Kidney (tissue), 14 donors: ENCODE measurements around the gene RWDD1. TPM values are rescaled to one million over a fixed set of nuclear protein-coding genes. Genes with fewer than 3 reads are reported as not detected.
A peak's percentile ranks its signal among the peaks of the same experiment; 100 is the strongest.

Experiments used
- DNase-seq, 5 donors: peaks; one replicate each; pipeline ENCODE4 v3.0.0-alpha.2; 2013 to 2020
- FAIRE-seq: peaks from 2 replicates; lab custom pipeline; 2012; peaks lifted over from hg19 to GRCh38; lab: Jason Lieb, UNC
- H3K27ac ChIP-seq, 2 donors: one replicate each; pipeline ENCODE4 v1.7.0; 2013; ENCODE audit warnings: low read depth in 2 of 2, low read length in 2 of 2, inconsistent platforms in 1 of 2
- H3K27me3 ChIP-seq: one replicate; pipeline ENCODE4 v1.7.1; 2013; ENCODE audit warnings: low read length, inconsistent platforms; ENCODE audit not compliant: control insufficient read depth, insufficient read depth
- H3K36me3 ChIP-seq, 3 donors: one replicate each; pipeline versions ENCODE4 v1.7.0 to v1.7.1; 2013; ENCODE audit warnings: low read length in 3 of 3, control low read depth in 1 of 3, inconsistent platforms in 1 of 3; ENCODE audit not compliant: insufficient read depth in 3 of 3, control insufficient read depth in 2 of 3
- H3K4me1 ChIP-seq, 3 donors: one replicate each; pipeline versions ENCODE4 v1.7.0 to v1.7.1; 2013; ENCODE audit warnings: low read length in 3 of 3, inconsistent platforms in 1 of 3, low read depth in 1 of 3; ENCODE audit not compliant: control insufficient read depth in 2 of 3, insufficient read depth in 2 of 3
- H3K4me3 ChIP-seq, 3 donors: one replicate each; pipeline versions ENCODE4 v1.7.0 to v1.8.1; 2013; ENCODE audit warnings: low read length in 3 of 3, control low read depth in 1 of 3, inconsistent platforms in 1 of 3
- H3K9ac ChIP-seq, 3 donors: one replicate each; pipeline versions ENCODE4 v1.7.0 to v1.7.1; 2013; ENCODE audit warnings: low read length in 3 of 3, control low read depth in 1 of 3, inconsistent platforms in 1 of 3
- H3K9me3 ChIP-seq, 3 donors: one replicate each; pipeline versions ENCODE4 v1.7.0 to v1.7.1; 2013; ENCODE audit warnings: low read length in 3 of 3, control low read depth in 1 of 3, inconsistent platforms in 1 of 3; ENCODE audit not compliant: control insufficient read depth in 2 of 3, insufficient read depth in 1 of 3
- intact Hi-C: fragments of 100-400 bp; cut with DNase I; formaldehyde crosslinking; loops from one replicate; pipeline ENCODE4 v1.11.1; 2022
- polyA plus RNA-seq: library from polyadenylated mRNA; stranded (reverse); fragments of 350-450 nt; fragmentation: Illumina TruSeq; extraction: RNeasy Lipid Tissue Mini Kit (QIAGEN cat#74804); gene quantifications from one replicate; pipeline ENCODE4 v1.2.3, GENCODE V29; 2014; ENCODE audit warnings: low read depth, low replicate concordance; ENCODE audit not compliant: insufficient read depth
- total RNA-seq: library from RNA; stranded (reverse); fragmentation: NEBNext Ultra II Directional; extraction: Animal tissue kit (Norgen Biotek cat#: 25700); gene quantifications from one replicate; pipeline ENCODE4 v1.2.1, GENCODE V29; 2021
- TF ChIP-seq, protein P1 (sequence below): IDR thresholded peaks from 3 replicates; pipeline ENCODE4 v1.5.1; 2012; ENCODE audit warnings: mild to moderate bottlenecking, moderate library complexity, borderline replicate concordance; ENCODE audit not compliant: insufficient read depth; ENCODE audit errors: extremely low read depth
- donor health status: control.
- donor health status: control.
- donor health status: control.
- donor health status: control.
- donor health status: control.
- donor health status: DM: yes; HTN: yes; CAD: no.
- donor health status: Normal renal cell carcinoma (clear cell type).

RWDD1 gene
- total and polyA plus RNA-seq, 2 donors from 2014 or later: 39.3 to 84.1 TPM

DNA sequence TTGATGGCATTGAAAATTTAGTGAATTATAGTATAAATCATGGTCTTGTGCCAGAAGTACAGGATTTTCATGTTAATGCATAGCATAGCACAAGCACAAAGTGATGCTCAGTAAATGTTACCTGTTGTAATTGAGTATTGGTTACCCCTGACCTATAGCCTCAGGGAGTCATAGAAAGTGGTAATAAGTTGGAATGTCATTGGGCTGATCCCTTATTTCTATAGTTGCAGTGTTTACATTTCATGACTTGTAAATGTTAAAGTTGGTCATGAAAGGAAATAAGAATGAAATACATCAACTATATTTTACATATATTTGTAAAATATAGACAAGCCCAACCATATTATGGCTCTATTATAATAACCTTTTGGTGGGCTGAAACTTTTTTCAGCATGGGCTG is 7.0 kb downstream of the RWDD1 start:
- Histone ChIP-seq H3K4me3 (no peak overlapping the region), H3K9ac (no peak overlapping the region), H3K36me3 (peaks cover 0 to 6% (median 4%) of the 10 kb centered on the region in 3 donors), H3K9me3 (no peaks in the 10 kb centered on the region), H3K27me3 (no peaks in the 10 kb centered on the region), H3K27ac (no peak overlapping the region), H3K4me1 (no peaks in the 10 kb centered on the region)
- FAIRE-seq (no peak), DNase-seq (no peak)
- TF ChIP-seq, protein P1, sequence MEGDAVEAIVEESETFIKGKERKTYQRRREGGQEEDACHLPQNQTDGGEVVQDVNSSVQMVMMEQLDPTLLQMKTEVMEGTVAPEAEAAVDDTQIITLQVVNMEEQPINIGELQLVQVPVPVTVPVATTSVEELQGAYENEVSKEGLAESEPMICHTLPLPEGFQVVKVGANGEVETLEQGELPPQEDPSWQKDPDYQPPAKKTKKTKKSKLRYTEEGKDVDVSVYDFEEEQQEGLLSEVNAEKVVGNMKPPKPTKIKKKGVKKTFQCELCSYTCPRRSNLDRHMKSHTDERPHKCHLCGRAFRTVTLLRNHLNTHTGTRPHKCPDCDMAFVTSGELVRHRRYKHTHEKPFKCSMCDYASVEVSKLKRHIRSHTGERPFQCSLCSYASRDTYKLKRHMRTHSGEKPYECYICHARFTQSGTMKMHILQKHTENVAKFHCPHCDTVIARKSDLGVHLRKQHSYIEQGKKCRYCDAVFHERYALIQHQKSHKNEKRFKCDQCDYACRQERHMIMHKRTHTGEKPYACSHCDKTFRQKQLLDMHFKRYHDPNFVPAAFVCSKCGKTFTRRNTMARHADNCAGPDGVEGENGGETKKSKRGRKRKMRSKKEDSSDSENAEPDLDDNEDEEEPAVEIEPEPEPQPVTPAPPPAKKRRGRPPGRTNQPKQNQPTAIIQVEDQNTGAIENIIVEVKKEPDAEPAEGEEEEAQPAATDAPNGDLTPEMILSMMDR: no peak
- intact Hi-C loops: no loop called here

DNA sequence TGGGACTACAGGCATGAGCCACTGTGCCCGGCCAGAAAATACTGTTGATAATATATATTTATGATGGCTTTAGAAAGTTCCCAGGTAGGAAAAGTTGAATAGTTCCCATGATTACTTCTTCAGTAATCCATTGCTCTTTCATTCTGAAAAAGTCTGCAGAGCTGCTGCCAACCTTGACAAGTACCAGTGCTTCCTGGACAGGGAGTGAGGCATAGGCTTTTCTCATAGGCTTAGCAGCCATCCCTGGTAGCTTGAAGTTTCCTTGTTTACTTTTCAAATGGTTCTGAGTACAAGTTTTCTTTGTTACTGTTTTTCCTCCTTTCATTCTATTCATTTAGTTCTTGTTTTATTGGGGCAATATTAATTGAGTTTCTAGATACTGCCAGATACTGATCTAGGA is 7.8 kb downstream of the RWDD1 start:
- peaks cover 0 to 6% (median 4%) of the 10 kb centered on the region in 3 donors for H3K36me3 ChIP-seq

DNA sequence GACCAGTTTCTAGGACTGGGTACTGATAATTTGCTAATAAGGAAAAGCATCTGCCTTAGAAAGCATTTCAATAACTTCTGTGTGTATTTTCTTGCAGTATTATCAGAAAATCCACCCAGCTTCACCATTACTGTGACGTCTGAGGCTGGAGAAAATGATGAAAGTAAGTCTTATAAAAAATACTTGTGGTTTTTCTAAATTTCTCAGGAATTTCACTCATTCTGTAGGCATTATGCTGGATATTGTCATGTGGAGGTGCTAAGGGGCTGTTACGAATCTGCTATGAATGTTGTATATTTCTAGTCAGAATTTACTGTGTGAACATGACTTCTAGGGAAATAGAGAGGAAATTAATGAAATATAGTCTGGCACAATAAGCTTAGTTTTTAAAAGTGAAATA is 8.9 kb downstream of the RWDD1 start:
- DNase-seq: no peak
- H3K4me1 ChIP-seq: no peaks in the 10 kb centered on the region
- no peak overlapping the region for H3K4me3 ChIP-seq
- H3K9me3 ChIP-seq: no peaks in the 10 kb centered on the region
- no peak overlapping the region for H3K27ac ChIP-seq
- no peak overlapping the region for H3K9ac ChIP-seq
- peaks cover 0 to 5% (median 4%) of the 10 kb centered on the region in 3 donors for H3K36me3 ChIP-seq
- no peak for FAIRE-seq
- intact Hi-C loops: no loop called here
- H3K27me3 ChIP-seq: no peaks in the 10 kb centered on the region
- TF ChIP-seq, protein P1: no peak

More for the DNA sequence above, 7.8 kb downstream of the RWDD1 start:
- Histone ChIP-seq H3K9ac (no peak overlapping the region), H3K27ac (no peak overlapping the region), H3K4me3 (no peak overlapping the region), H3K27me3 (no peaks in the 10 kb centered on the region), H3K9me3 (no peaks in the 10 kb centered on the region), H3K4me1 (no peaks in the 10 kb centered on the region)
- intact Hi-C loops: no loop called here
- DNase-seq (no peak), FAIRE-seq (no peak)
- TF ChIP-seq, protein P1: no peak

DNA sequence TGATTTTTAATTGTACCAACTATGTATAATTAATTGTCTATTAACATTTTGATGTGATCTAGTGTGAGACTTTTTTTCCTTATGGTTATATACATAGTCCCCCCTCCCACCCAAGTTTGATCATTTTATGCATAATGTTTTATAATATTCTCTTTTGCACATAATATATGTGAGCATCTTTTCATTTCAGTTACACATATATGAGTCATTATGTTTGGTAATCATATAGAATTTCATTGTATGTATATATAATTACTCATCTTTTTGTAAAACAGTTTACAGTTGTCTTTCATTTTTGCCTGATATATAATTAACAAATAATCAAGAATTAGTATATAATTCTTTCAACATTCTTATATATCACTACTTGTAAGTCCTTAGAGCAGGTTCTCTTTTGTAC is 15.0 kb downstream of the RWDD1 start:
- FAIRE-seq: peak; percentile 39
- Histone ChIP-seq H3K4me1 (no peaks in the 10 kb centered on the region), H3K4me3 (no peak overlapping the region), H3K9me3 (no peaks in the 10 kb centered on the region), H3K36me3 (peaks cover 0 to 12% (median 4%) of the 10 kb centered on the region in 3 donors), H3K27me3 (no peaks in the 10 kb centered on the region), H3K27ac (no peak overlapping the region), H3K9ac (no peak overlapping the region)
- intact Hi-C loops: no loop called here
- TF ChIP-seq, protein P1: no peak
- DNase-seq: no peak
